Motor neuron (in vitro differentiated cells): Measurements from ENCODE around the gene PCDHB4. TPM values are rescaled to one million over a fixed set of nuclear protein-coding genes. Genes with fewer than 3 reads are reported as not detected.
"Not testable (repeated sequence)": the region's sequence is repeated elsewhere in the genome, so short reads cannot be mapped to it uniquely, and the experiment has no call there.

Experiments used
- ATAC-seq, 8 experiments: fragments of 200-7000 bp; cut with Tn5 transposase; replicated peaks in 6 of 8; 2 replicates each; pipeline ENCODE4 v1.8.0; 2021; ENCODE audit warnings: mild to moderate bottlenecking in 8 of 8, moderate library complexity in 8 of 8
- H3K27ac ChIP-seq, 2 donors: fragments of 250-450 bp; sonication (Bioruptor Pico); 2 replicates each; pipeline ENCODE4 v1.9.0; 2021; ENCODE audit warnings: antibody characterized with exemption in 2 of 2, mild to moderate bottlenecking in 2 of 2, moderate library complexity in 1 of 2
- H3K4me1 ChIP-seq, 2 donors: fragments of 250-450 bp; sonication (Bioruptor Pico); replicated peaks in 1 of 2; 2 replicates each; pipeline ENCODE4 v1.6.1; 2021; ENCODE audit warnings: antibody characterized with exemption in 2 of 2, mild to moderate bottlenecking in 2 of 2, moderate library complexity in 1 of 2
- H3K4me3 ChIP-seq, 5 donors: fragments of 250-450 bp; sonication (Bioruptor Pico); 2 replicates each; pipeline ENCODE4 v1.9.0; 2021; ENCODE audit warnings: antibody characterized with exemption in 5 of 5, mild to moderate bottlenecking in 5 of 5, moderate library complexity in 4 of 5
- WGBS, 10 experiments: fragments of 450-650 bp; shearing (Covaris generic); methylation state at CpG; one replicate each; pipeline ENCODE4 v1.0.0; 2022; 5-methylcytosine and 5-hydroxymethylcytosine counted together
- in situ Hi-C, 9 experiments: fragments of 400-800 bp; cut with MboI; loops; one replicate each; pipeline ENCODE4 v1.15.0; 2021; ENCODE audit warnings: low sequenced_read_pairs in 9 of 9, low pct_unique_long_range_greater_than_20kb in 2 of 9; ENCODE audit not compliant: unreplicated experiment in 9 of 9
- total RNA-seq, 8 experiments: library from RNA; unstranded; fragments of 300-600 nt; gene quantifications; 2 replicates each; pipeline versions ENCODE4 v1.2.3 to v1.2.4, GENCODE V29; 2022

Gene PCDHB4
- 1 to 10 TPM in 4 of 8 experiments, under 1 TPM in 4; 0.20 to 2.0 (median 1.2) TPM for total RNA-seq

- ATAC-seq, result no peak
- no peak within 1 kb of the TSS for H3K27ac ChIP-seq
- 4 to 69% (median 38%) methylated on average over 7 to 16 of the region's 16 CpGs for WGBS, 10 experiments
- H3K4me3 ChIP-seq, result peak within 1 kb of the TSS in 3 of 5 donors; percentile 16 to 22 (median 19)
- in situ Hi-C loops, result no loop called here
- no peaks in the 10 kb centered on the region for H3K4me1 ChIP-seq
Measured at GRCh38 chr5:141121563-141121962, at the start of gene PCDHB4. TSS of gene PCDHB4 (plus strand) at chr5:141121818. CDS start at chr5:141121999, 181 bp downstream.

GRCh38 chr5:141077826-141078225, 43.8 kb upstream of the PCDHB4 start:
- WGBS, 10 experiments, result 43 to 100% (median 91%) methylated on average over 1 to 17 of the region's 17 CpGs; no CpG with 5 or more reads in 1 of the 10 experiments
- in situ Hi-C loops, result loop anchor here in 2 of 9 experiments (25.0 kb wide), 1 partner anchor 484 kb away; no protein-coding TSS in a partner anchor
- no peak for ATAC-seq
- H3K27ac ChIP-seq, result no peak overlapping the region
- H3K4me3 ChIP-seq, result no peak overlapping the region
- H3K4me1 ChIP-seq, result no peaks in the 10 kb centered on the region

- Histone ChIP-seq H3K4me3 (no peak overlapping the region), H3K4me1 (no peaks in the 10 kb centered on the region), H3K27ac (no peak overlapping the region)
- ATAC-seq, result peak in 3 of 8 experiments; percentile 20 to 91 (median 43)
- in situ Hi-C loops, result loop anchor here in 2 of 9 experiments (25.0 kb wide), 1 partner anchor 480 kb away; no protein-coding TSS in a partner anchor
Measured at GRCh38 chr5:141082228-141082627, 39.4 kb upstream of the PCDHB4 start.

DNA sequence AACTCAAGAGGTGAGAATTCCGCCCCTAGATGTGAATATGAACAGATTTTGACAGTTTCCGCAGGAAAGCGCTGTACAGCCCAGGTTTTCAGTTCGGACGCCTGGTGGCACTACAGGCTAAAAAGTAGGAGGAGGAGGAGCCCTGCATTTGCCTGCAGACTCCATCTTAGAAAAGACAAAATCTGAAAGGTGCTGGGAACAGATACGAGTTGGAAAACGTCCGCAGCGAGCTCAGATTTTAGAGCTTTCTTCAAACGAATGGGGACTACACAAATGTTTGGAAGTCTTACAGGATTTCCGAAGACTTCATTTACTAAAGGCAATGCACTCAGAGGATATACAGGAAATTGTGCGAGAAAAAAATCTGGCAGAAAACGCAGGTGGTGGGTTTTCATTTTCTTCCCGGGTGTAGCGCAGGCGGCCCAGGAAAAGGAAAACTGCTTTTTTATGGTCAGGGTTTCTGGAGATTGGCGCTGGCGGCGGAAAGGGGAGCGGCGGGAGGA, 37.1 kb upstream of the PCDHB4 start:
- peak in 5 of 8 experiments; percentile 48 to 99 (median 73) for ATAC-seq
- Histone ChIP-seq H3K4me1 (no peaks in the 10 kb centered on the region), H3K4me3 (peak overlapping the region in 2 of 5 donors; percentile 14 to 38), H3K27ac (no peak overlapping the region)
- in situ Hi-C loops, result loop anchor here in 2 of 9 experiments (25.0 kb wide), 1 partner anchor 478 kb away; no protein-coding TSS in a partner anchor
- WGBS, 10 experiments, result 4 to 90% (median 43%) methylated on average over 8 to 21 of the region's 21 CpGs

- H3K27ac ChIP-seq, result peak within 1 kb of the TSS; percentile 5 to 61
- peak in 6 of 8 experiments; percentile 63 to 98 (median 89) for ATAC-seq
- WGBS, 10 experiments, result 3 to 63% (median 42%) methylated on average over 2 to 28 of the region's 29 CpGs; no CpG with 5 or more reads in 1 of the 10 experiments
Measured at GRCh38 chr5:141094481-141095262, 26.9 kb upstream of the PCDHB4 start, which contains the start of gene PCDHB2. TSS of gene PCDHB2 (plus strand) at chr5:141094615. CDS start at chr5:141094791, 176 bp downstream.

GRCh38 chr5:141095263-141095641, 26.4 kb upstream of the PCDHB4 start:
- no peak overlapping the region for H3K27ac ChIP-seq
- H3K4me1 ChIP-seq, result no peaks in the 10 kb centered on the region
- peak overlapping the region in 4 of 5 donors; percentile 41 to 75 (median 46) for H3K4me3 ChIP-seq
- ATAC-seq, result peak in 1 of 8 experiments; percentile 26
- in situ Hi-C loops, result loop anchor here in 2 of 9 experiments (25.0 kb wide), 1 partner anchor 467 kb away; no protein-coding TSS in a partner anchor
- WGBS, 10 experiments, result 10 to 93% (median 74%) methylated on average over 1 to 11 of the region's 12 CpGs; no CpG with 5 or more reads in 1 of the 10 experiments

More at GRCh38 chr5:141094481-141095262, 26.9 kb upstream of the PCDHB4 start, which contains the start of gene PCDHB2:
- H3K4me3 ChIP-seq, result peak within 1 kb of the TSS; percentile 23 to 75 (median 42)
- in situ Hi-C loops, result loop anchor here in 2 of 9 experiments (25.0 kb wide), 1 partner anchor 468 kb away; no protein-coding TSS in a partner anchor
- H3K4me1 ChIP-seq, result no peaks in the 10 kb centered on the region

GRCh38 chr5:141096181-141096580, 25.4 kb upstream of the PCDHB4 start:
- in situ Hi-C loops, result loop anchor here in 2 of 9 experiments (25.0 kb wide), 1 partner anchor 466 kb away; no protein-coding TSS in a partner anchor
- not testable (repeated sequence) for ATAC-seq, H3K4me3 ChIP-seq, H3K27ac ChIP-seq, H3K4me1 ChIP-seq
- no CpG with 5 or more reads among the region's 46 CpGs for WGBS, 10 experiments

DNA sequence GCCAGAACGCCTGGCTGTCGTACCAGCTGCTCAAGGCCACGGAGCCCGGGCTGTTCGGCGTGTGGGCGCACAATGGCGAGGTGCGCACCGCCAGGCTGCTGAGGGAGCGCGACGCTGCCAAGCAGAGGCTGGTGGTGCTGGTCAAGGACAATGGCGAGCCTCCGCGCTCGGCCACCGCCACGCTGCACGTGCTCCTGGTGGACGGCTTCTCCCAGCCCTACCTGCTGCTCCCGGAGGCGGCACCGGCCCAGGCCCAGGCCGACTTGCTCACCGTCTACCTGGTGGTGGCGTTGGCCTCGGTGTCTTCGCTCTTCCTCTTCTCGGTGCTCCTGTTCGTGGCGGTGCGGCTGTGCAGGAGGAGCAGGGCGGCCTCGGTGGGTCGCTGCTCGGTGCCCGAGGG, 25.0 kb upstream of the PCDHB4 start:
- no CpG with 5 or more reads among the region's 38 CpGs for WGBS, 10 experiments
- H3K4me3 ChIP-seq, H3K4me1 ChIP-seq, H3K27ac ChIP-seq, ATAC-seq: not testable (repeated sequence)
- in situ Hi-C loops, result loop anchor here in 2 of 9 experiments (25.0 kb wide), 1 partner anchor 466 kb away; no protein-coding TSS in a partner anchor

GRCh38 chr5:141100243-141100805, 21.3 kb upstream of the PCDHB4 start, which contains the start of gene PCDHB3:
TSS of gene PCDHB3 (plus strand) at chr5:141100473. CDS start at chr5:141100650, 177 bp downstream.
- in situ Hi-C loops, result no loop called here
- WGBS, 10 experiments, result 7 to 90% (median 63%) methylated on average over 3 to 19 of the region's 19 CpGs
- H3K27ac ChIP-seq, result no peak within 1 kb of the TSS
- H3K4me3 ChIP-seq, result no peak within 1 kb of the TSS
- peak in 1 of 8 experiments; percentile 75 for ATAC-seq
- H3K4me1 ChIP-seq, result no peaks in the 10 kb centered on the region

DNA sequence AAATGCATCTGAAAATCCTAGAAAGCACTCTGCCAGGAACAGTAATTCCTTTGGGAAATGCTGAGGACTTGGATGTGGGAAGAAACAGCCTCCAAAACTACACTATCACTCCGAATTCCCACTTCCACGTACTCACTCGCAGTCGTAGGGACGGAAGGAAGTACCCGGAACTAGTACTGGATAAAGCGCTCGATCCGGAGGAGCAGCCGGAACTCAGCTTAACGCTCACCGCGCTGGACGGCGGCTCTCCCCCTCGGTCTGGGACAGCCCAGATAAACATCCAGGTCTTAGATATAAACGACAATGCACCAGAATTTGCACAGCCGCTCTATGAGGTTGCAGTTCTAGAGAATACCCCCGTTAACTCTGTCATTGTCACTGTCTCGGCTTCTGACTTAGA, 20.6 kb upstream of the PCDHB4 start:
- in situ Hi-C loops, result no loop called here
- Histone ChIP-seq H3K4me3 (no peak overlapping the region), H3K27ac (no peak overlapping the region), H3K4me1 (no peaks in the 10 kb centered on the region)
- no peak for ATAC-seq
- WGBS, 10 experiments, result 20 to 95% (median 83%) methylated on average over 1 to 16 of the region's 20 CpGs

DNA sequence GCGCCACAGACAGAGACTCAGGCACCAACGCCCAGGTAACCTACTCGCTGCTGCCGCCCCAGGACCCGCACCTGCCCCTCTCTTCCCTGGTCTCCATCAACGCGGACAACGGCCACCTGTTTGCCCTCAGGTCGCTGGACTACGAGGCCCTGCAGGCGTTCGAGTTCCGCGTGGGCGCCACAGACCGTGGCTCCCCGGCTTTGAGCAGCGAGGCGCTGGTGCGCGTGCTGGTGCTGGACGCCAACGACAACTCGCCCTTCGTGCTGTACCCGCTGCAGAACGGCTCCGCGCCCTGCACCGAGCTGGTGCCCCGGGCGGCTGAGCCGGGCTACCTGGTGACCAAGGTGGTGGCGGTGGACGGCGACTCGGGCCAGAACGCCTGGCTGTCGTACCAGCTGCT, 19.5 kb upstream of the PCDHB4 start:
- ATAC-seq, H3K4me1 ChIP-seq, H3K4me3 ChIP-seq, in situ Hi-C loops, H3K27ac ChIP-seq: not testable (repeated sequence)
- WGBS, 10 experiments, result 100% methylated on average over 3 of the region's 39 CpGs; no CpG with 5 or more reads in 9 of the 10 experiments

GRCh38 chr5:141102471-141102870, 19.1 kb upstream of the PCDHB4 start:
- ATAC-seq, H3K4me1 ChIP-seq, H3K4me3 ChIP-seq, H3K27ac ChIP-seq, in situ Hi-C loops: not testable (repeated sequence)
- WGBS, 10 experiments, result no CpG with 5 or more reads among the region's 38 CpGs

DNA sequence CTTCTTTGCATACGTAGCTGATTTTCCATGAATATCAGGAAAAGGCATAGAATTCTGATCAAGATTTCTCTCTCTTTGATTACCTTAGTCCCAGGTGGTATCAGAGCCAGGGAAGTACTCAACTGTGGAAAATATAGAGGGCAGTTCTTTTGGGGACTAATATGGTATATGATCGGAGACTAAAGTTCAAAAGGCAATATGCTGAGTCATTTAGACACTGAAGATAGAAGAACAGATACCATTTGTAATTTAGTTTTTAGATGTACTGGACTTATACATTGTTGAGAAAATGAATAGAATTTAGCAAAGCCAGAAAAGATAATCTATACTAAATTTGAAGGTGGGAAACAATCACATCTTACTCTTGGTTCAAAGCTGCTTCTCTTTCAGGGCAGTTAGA, 16.3 kb upstream of the PCDHB4 start:
- in situ Hi-C loops, result no loop called here

More for the DNA sequence above, 16.3 kb upstream of the PCDHB4 start:
- H3K4me3 ChIP-seq, result no peak overlapping the region
- no peak for ATAC-seq
- WGBS, 10 experiments, result 18 to 100% (median 70%) methylated on average over 1 to 2 of the region's 2 CpGs
- H3K4me1 ChIP-seq, result no peaks in the 10 kb centered on the region
- no peak overlapping the region for H3K27ac ChIP-seq
